ENCODE measurements around the gene GYG2.
"Not testable (repeated sequence)": the region's sequence is repeated elsewhere in the genome, so short reads cannot be mapped to it uniquely, and the experiment has no call there.

The GYG2 gene

GRCh38 chrX:2889706-2890490, 61.2 kb downstream of the GYG2 start:
- not testable (repeated sequence) for H3K79me2 ChIP-seq (ENCODE audit: insufficient read depth, low read length); H3K9me2 ChIP-seq (ENCODE audit: low read depth, low read length); H3K4me2 ChIP-seq (ENCODE audit: low read length); H3F3A ChIP-seq (ENCODE audit: insufficient read depth, low read length); H4K20me1 ChIP-seq (ENCODE audit: insufficient read depth, low read length); H3K9me3 ChIP-seq (ENCODE audit: low read length); H3K4me1 ChIP-seq (ENCODE audit: insufficient read depth, low read length, severe bottlenecking); H3K4me3 ChIP-seq (ENCODE audit: low read depth, low read length, poor library complexity, severe bottlenecking); H3K27me3 ChIP-seq (ENCODE audit: insufficient read depth, low read length); H2AFZ ChIP-seq (ENCODE audit: low read length); H3K27ac ChIP-seq (ENCODE audit: low read depth, low read length, poor library complexity, severe bottlenecking); H3K9ac ChIP-seq (ENCODE audit: low read length); H3K36me3 ChIP-seq (ENCODE audit: insufficient read depth, low read length)
- TF ChIP-seq CTCF (IDR thresholded peaks at IDR 0.05; ENCODE audit: low read length) = peak; percentile 18; the same call in 1 of the 2 replicates

- H3K27ac ChIP-seq (ENCODE audit: low read depth, low read length, poor library complexity, severe bottlenecking); H3K79me2 ChIP-seq (ENCODE audit: insufficient read depth, low read length); H3K4me2 ChIP-seq (ENCODE audit: low read length); H3K4me1 ChIP-seq (ENCODE audit: insufficient read depth, low read length, severe bottlenecking); H3K4me3 ChIP-seq (ENCODE audit: low read depth, low read length, poor library complexity, severe bottlenecking); H3K9me2 ChIP-seq (ENCODE audit: low read depth, low read length); H3K9me3 ChIP-seq (ENCODE audit: low read length); H3K9ac ChIP-seq (ENCODE audit: low read length); H4K20me1 ChIP-seq (ENCODE audit: insufficient read depth, low read length); H3K36me3 ChIP-seq (ENCODE audit: insufficient read depth, low read length); H3K27me3 ChIP-seq (ENCODE audit: insufficient read depth, low read length); H2AFZ ChIP-seq (ENCODE audit: low read length); H3F3A ChIP-seq (ENCODE audit: insufficient read depth, low read length): not testable (repeated sequence)
Measured at GRCh38 chrX:2890536-2891460, 62.1 kb downstream of the GYG2 start.

- H3K27ac ChIP-seq (ENCODE audit: low read depth, low read length, poor library complexity, severe bottlenecking) = no peak overlapping the region
- TF ChIP-seq EZH2 (IDR thresholded peaks at IDR 0.05; ENCODE audit: borderline replicate concordance, low read length) (no peak), CTCF (IDR thresholded peaks at IDR 0.05; ENCODE audit: low read length) (no peak)
- H4K20me1 ChIP-seq (ENCODE audit: insufficient read depth, low read length) = no peaks in the 10 kb centered on the region
- no peak overlapping the region for H3K4me2 ChIP-seq (ENCODE audit: low read length)
- no peaks in the 10 kb centered on the region for H3K9me3 ChIP-seq (ENCODE audit: low read length)
- H3K27me3 ChIP-seq (ENCODE audit: insufficient read depth, low read length) = no peaks in the 10 kb centered on the region
- H3K9ac ChIP-seq (ENCODE audit: low read length) = no peak overlapping the region
- H3K79me2 ChIP-seq (ENCODE audit: insufficient read depth, low read length) = no peaks in the 10 kb centered on the region
- H2AFZ ChIP-seq (ENCODE audit: low read length) = no peak overlapping the region
- H3K4me1 ChIP-seq (ENCODE audit: insufficient read depth, low read length, severe bottlenecking) = no peaks in the 10 kb centered on the region
- no peaks in the 10 kb centered on the region for H3F3A ChIP-seq (ENCODE audit: insufficient read depth, low read length)
- no peaks in the 10 kb centered on the region for H3K9me2 ChIP-seq (ENCODE audit: low read depth, low read length)
- no peaks in the 10 kb centered on the region for H3K36me3 ChIP-seq (ENCODE audit: insufficient read depth, low read length)
- no peak overlapping the region for H3K4me3 ChIP-seq (ENCODE audit: low read depth, low read length, poor library complexity, severe bottlenecking)
Measured at GRCh38 chrX:2892816-2893215, 64.1 kb downstream of the GYG2 start.

All from OCI-LY1 (cell line).